PC-3 (cell line): ENCODE results near the gene SEMA3D. TPM values are rescaled to one million over a fixed set of nuclear protein-coding genes. Genes with fewer than 3 reads are reported as not detected.

ENCODE experiments used
- ATAC-seq: fragments of 200-7000 bp; cut with Tn5 transposase; 2 replicates; pipeline ENCODE4 v1.9.1; 2020; ENCODE audit warnings: mild to moderate bottlenecking, moderate library complexity
- BruUV-seq: library from RNA; stranded (reverse); fragments of 400-500 nt; replicated peaks from 2 replicates; lab custom pipeline; 2021; lab: Mats Ljungman, UMichigan
- CTCF ChIA-PET: fragments of 300-600 bp; sonication (Branson Sonifier 250); formaldehyde crosslinking; loops from one replicate; lab custom pipeline; 2022; ENCODE audit warnings: antibody characterized with exemption; lab: Charles Lee
- POLR2A ChIA-PET: fragments of 300-600 bp; sonication (Branson Sonifier 250); formaldehyde crosslinking; loops from one replicate; lab custom pipeline; 2022; ENCODE audit warnings: antibody characterized with exemption; ENCODE audit not compliant: unreplicated experiment; lab: Charles Lee
- DNase-seq: peaks from one replicate; pipeline ENCODE4 v3.0.0-alpha.2; 2015
- H2AFZ ChIP-seq: fragments of 300-600 bp; sonication (generic); 2 replicates; pipeline ENCODE4 v1.6.0; 2016; ENCODE audit warnings: antibody characterized with exemption, low read length
- H3F3A ChIP-seq: fragments of 300-600 bp; sonication (generic); one replicate; pipeline ENCODE4 v1.6.0; 2017; ENCODE audit warnings: antibody characterized with exemption, low read length, control low read depth, mild to moderate bottlenecking; ENCODE audit not compliant: unreplicated experiment
- H3K27ac ChIP-seq: fragments of 300-600 bp; sonication (generic); 2 replicates; pipeline ENCODE4 v1.5.1; 2016; ENCODE audit warnings: mild to moderate bottlenecking, low read length
- H3K27me3 ChIP-seq: fragments of 300-600 bp; sonication (generic); 2 replicates; pipeline ENCODE4 v1.6.1; 2016; ENCODE audit warnings: low read length, mixed read lengths
- H3K36me3 ChIP-seq: fragments of 300-600 bp; sonication (generic); 2 replicates; pipeline ENCODE4 v1.6.1; 2016; ENCODE audit warnings: low read depth, mixed run types, low read length, mixed read lengths
- H3K4me1 ChIP-seq: fragments of 300-600 bp; sonication (generic); 2 replicates; pipeline ENCODE4 v1.5.1; 2016; ENCODE audit warnings: low read length; ENCODE audit not compliant: insufficient read depth
- H3K4me2 ChIP-seq: fragments of 300-600 bp; sonication (generic); 2 replicates; pipeline ENCODE4 v1.6.0; 2016; ENCODE audit warnings: low read length
- H3K4me3 ChIP-seq: fragments of 300-600 bp; sonication (generic); 2 replicates; pipeline ENCODE4 v1.5.1; 2016; ENCODE audit warnings: mild to moderate bottlenecking, low read length, mixed read lengths
- H3K79me2 ChIP-seq: fragments of 300-600 bp; sonication (generic); 2 replicates; pipeline ENCODE4 v1.6.1; 2017; ENCODE audit warnings: low read length, mixed read lengths
- H3K9ac ChIP-seq: fragments of 300-600 bp; sonication (generic); 2 replicates; pipeline ENCODE4 v1.6.0; 2016; ENCODE audit warnings: mild to moderate bottlenecking, low read length
- H3K9me2 ChIP-seq: fragments of 300-600 bp; sonication (generic); replicated peaks from 2 replicates; pipeline ENCODE4 v1.6.1; 2016; ENCODE audit warnings: mixed run types, low read length, mixed read lengths
- H3K9me3 ChIP-seq: fragments of 300-600 bp; sonication (generic); 2 replicates; pipeline ENCODE4 v1.6.1; 2016; ENCODE audit warnings: low read length, mixed read lengths
- H4K20me1 ChIP-seq: fragments of 300-600 bp; sonication (generic); 2 replicates; pipeline ENCODE4 v1.6.1; 2016; ENCODE audit warnings: low read length, mixed read lengths
- EZH2 ChIP-seq: fragments of 300-600 bp; sonication (generic); IDR thresholded peaks from one replicate; pipeline ENCODE4 v1.6.1; 2017; ENCODE audit warnings: antibody characterized with exemption, mild to moderate bottlenecking, low read length; ENCODE audit not compliant: unreplicated experiment
- EZH2phosphoT487 ChIP-seq: fragments of 300-600 bp; sonication (generic); IDR thresholded peaks from 2 replicates; pipeline ENCODE4 v1.6.1; 2018; ENCODE audit warnings: mild to moderate bottlenecking, antibody characterized with exemption, low read length, borderline replicate concordance
- intact Hi-C: fragments of 100-400 bp; cut with micrococcal nuclease; formaldehyde crosslinking; loops from 2 replicates; pipeline ENCODE4 v1.9.0; 2023
- total RNA-seq: library from RNA; depleted of rRNA; stranded (reverse); fragments of >200 nt; gene quantifications from 2 replicates; pipeline ENCODE4 v1.2.3, GENCODE V29; 2014
- TF ChIP-seq, protein P1 (sequence below): fragments of 300-600 bp; sonication (generic); conservative IDR thresholded peaks from 2 replicates; pipeline ENCODE4 v1.5.1; 2017; ENCODE audit warnings: antibody characterized with exemption, low read depth, mild to moderate bottlenecking, low read length

Gene SEMA3D
- total RNA-seq, 1 experiment from 2014 or later = 4.8 TPM

DNA sequence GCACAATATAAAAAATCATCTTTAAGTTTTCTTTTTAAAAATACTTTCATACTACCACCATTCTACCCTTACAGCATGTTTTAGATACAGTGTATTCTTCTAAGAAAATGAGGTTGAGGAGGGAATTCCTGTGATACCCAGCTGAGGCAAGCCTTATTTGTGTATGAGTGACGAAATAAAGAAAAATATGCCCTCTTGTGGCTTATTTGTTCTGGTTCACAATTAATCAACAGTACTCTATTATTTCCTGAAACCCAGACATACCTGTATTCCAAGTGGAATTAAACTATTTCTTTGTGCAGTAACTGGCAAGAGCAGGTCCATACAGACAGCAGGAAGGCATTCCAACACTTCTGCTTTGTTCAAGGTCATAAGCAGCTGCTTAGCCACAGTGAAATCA lies 4.5 kb upstream of the SEMA3D start:
- no peak overlapping the region for H3K4me2 ChIP-seq
- peaks cover 18% of the 10 kb centered on the region; the same call in 1 of the 2 replicates for H3K4me1 ChIP-seq
- no peak overlapping the region for H2AFZ ChIP-seq
- no peaks in the 10 kb centered on the region for H4K20me1 ChIP-seq
- H3K4me3 ChIP-seq = no peak overlapping the region
- no peaks in the 10 kb centered on the region for H3K9me3 ChIP-seq
- intact Hi-C loops = loop anchor here (2.0 kb wide), 3 partner anchors 193 to 659 kb away; no protein-coding TSS in a partner anchor
- DNase-seq (peak; percentile 73), ATAC-seq (no peak)
- H3K9ac ChIP-seq = no peak overlapping the region
- ChIA-PET CTCF (interaction anchor here (0.7 kb wide), 1 partner anchor 852 kb away, joined by 3 read pairs; no protein-coding TSS in a partner anchor), POLR2A (no interaction called here)
- H3K79me2 ChIP-seq = no peaks in the 10 kb centered on the region
- TF ChIP-seq EZH2 (no peak), EZH2phosphoT487 (no peak)
- TF ChIP-seq, protein P1, sequence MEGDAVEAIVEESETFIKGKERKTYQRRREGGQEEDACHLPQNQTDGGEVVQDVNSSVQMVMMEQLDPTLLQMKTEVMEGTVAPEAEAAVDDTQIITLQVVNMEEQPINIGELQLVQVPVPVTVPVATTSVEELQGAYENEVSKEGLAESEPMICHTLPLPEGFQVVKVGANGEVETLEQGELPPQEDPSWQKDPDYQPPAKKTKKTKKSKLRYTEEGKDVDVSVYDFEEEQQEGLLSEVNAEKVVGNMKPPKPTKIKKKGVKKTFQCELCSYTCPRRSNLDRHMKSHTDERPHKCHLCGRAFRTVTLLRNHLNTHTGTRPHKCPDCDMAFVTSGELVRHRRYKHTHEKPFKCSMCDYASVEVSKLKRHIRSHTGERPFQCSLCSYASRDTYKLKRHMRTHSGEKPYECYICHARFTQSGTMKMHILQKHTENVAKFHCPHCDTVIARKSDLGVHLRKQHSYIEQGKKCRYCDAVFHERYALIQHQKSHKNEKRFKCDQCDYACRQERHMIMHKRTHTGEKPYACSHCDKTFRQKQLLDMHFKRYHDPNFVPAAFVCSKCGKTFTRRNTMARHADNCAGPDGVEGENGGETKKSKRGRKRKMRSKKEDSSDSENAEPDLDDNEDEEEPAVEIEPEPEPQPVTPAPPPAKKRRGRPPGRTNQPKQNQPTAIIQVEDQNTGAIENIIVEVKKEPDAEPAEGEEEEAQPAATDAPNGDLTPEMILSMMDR = peak; percentile 66
- no peak overlapping the region for H3K27ac ChIP-seq
- H3F3A ChIP-seq = no peaks in the 10 kb centered on the region
- BruUV-seq = no TSS peak
- no peaks in the 10 kb centered on the region for H3K9me2 ChIP-seq
- no peaks in the 10 kb centered on the region for H3K27me3 ChIP-seq
- no peaks in the 10 kb centered on the region for H3K36me3 ChIP-seq

DNA sequence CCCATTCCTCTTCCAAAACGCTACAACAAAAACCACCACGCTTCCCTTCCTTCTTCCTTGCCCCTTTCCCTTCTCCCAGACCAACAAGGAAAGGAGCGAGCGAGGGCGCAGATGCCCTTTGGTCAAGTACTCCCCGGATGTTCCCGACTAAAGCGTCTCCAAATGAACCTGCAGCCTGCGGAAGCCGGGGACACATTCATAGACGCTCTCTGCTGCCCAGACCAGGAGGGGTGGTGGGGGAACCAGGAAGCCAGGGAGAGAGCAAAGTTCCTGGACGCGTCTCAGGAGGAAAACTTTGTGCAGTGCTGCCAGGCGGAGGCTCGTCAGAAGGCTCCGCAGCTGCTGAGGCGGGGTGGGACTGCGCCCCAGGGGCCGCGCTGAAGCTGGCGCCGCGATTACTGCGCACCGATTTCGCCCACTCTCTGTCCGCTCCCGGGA lies 754 bp downstream of the SEMA3D start:
- Histone ChIP-seq H3F3A (no peaks in the 10 kb centered on the region), H2AFZ (peak overlapping the region; percentile 100), H3K4me2 (peak overlapping the region; percentile 93), H3K79me2 (no peaks in the 10 kb centered on the region), H3K4me1 (peaks cover 18% of the 10 kb centered on the region; the same call in 1 of the 2 replicates), H3K9ac (peak overlapping the region; percentile 33; the same call in 1 of the 2 replicates), H3K4me3 (peak overlapping the region; percentile 90), H4K20me1 (no peaks in the 10 kb centered on the region), H3K27ac (no peak overlapping the region), H3K27me3 (no peaks in the 10 kb centered on the region), H3K36me3 (no peaks in the 10 kb centered on the region), H3K9me2 (no peaks in the 10 kb centered on the region), H3K9me3 (no peaks in the 10 kb centered on the region)
- DNase-seq = peak; percentile 62
- intact Hi-C loops = loop anchor here (1.0 to 2.0 kb wide), 3 partner anchors 271 to 565 kb away; no protein-coding TSS in a partner anchor
- ChIA-PET CTCF (interaction anchor here (0.8 to 1.9 kb wide), 6 partner anchors 81 to 644 kb away, joined by 3 to 11 read pairs (median 4); no protein-coding TSS in a partner anchor), POLR2A (interaction anchor here (0.7 kb wide), 1 partner anchor 727 kb away, joined by 3 read pairs; no protein-coding TSS in a partner anchor)
- no TSS peak for BruUV-seq
- no peak for TF ChIP-seq EZH2phosphoT487
- TF ChIP-seq EZH2 = no peak
- TF ChIP-seq, protein P1 = no peak
- ATAC-seq = peak; percentile 53
